Transverse colon (tissue), 4 donors: Measurements from ENCODE around the gene PRSS50. TPM values are rescaled to one million over a fixed set of nuclear protein-coding genes. Genes with fewer than 3 reads are reported as not detected.

Source experiments
- DNase-seq: peaks from one replicate; pipeline ENCODE4 v3.0.0-alpha.2; 2019
- H3K27ac ChIP-seq, 4 donors: fragments of 200-600 bp; sonication (generic); 2 replicates each; pipeline ENCODE4 v1.5.1; 2016 to 2018; ENCODE audit warnings: inconsistent platforms in 4 of 4
- H3K27me3 ChIP-seq: fragments of 200-600 bp; sonication (generic); 2 replicates; pipeline ENCODE4 v1.5.1; 2017; ENCODE audit warnings: inconsistent platforms
- H3K36me3 ChIP-seq, 4 donors: fragments of 200-600 bp; sonication (generic); 2 replicates each; pipeline ENCODE4 v1.5.1; 2017 to 2019; ENCODE audit warnings: inconsistent platforms in 4 of 4
- H3K4me1 ChIP-seq, 4 donors: fragments of 200-600 bp; sonication (generic); 2 replicates each; pipeline ENCODE4 v1.5.1; 2017 to 2020; ENCODE audit warnings: inconsistent platforms in 4 of 4
- H3K4me3 ChIP-seq, 4 donors: fragments of 200-600 bp; sonication (generic); 1 replicate in 1 of 4; 2 replicates in 3 of 4; pipeline versions ENCODE4 v1.5.1 to v1.6.1; 2017 to 2019; ENCODE audit warnings: inconsistent platforms in 4 of 4
- H3K9me3 ChIP-seq, 2 donors: fragments of 200-600 bp; sonication (generic); 2 replicates each; pipeline ENCODE4 v1.5.1; 2017 to 2019; ENCODE audit warnings: inconsistent platforms in 2 of 2
- EP300 ChIP-seq: sonication (generic); formaldehyde crosslinking; IDR thresholded peaks from one replicate; pipeline ENCODE4 v1.6.1; 2017; ENCODE audit warnings: antibody characterized with exemption, low read depth
- POLR2A ChIP-seq: fragments of 450-650 bp; IDR thresholded peaks from one replicate; pipeline ENCODE4 v1.6.1; 2016; ENCODE audit warnings: antibody characterized with exemption, mild to moderate bottlenecking, moderate library complexity
- POLR2AphosphoS5 ChIP-seq, 3 donors: sonication (generic); formaldehyde crosslinking; IDR thresholded peaks; one replicate each; pipeline ENCODE4 v1.6.1; 2016; ENCODE audit warnings: antibody characterized with exemption in 3 of 3
- WGBS, 2 donors: methylation state at CpG; one replicate each; pipeline ENCODE4 v1.1.5; 2018; ENCODE audit warnings: low coverage in 1 of 2; 5-methylcytosine and 5-hydroxymethylcytosine counted together
- in situ Hi-C, 4 donors: fragments of 200-750 bp; cut with MboI; loops; one replicate each; pipeline versions ENCODE4 v1.15.0 to v1.15.1; 2017; ENCODE audit warnings: low sequenced_read_pairs in 3 of 4, low pct_ligation_motif_present in 1 of 4, low pct_unique_long_range_greater_than_20kb in 1 of 4
- intact Hi-C: fragments of 100-400 bp; cut with DNase I; formaldehyde crosslinking; loops from one replicate; pipeline ENCODE4 v1.15.1; 2023; ENCODE audit warnings: low total_unique reads
- total RNA-seq, 4 donors: library from RNA; depleted of rRNA; stranded (reverse); fragments of >200 nt; gene quantifications; one replicate each; pipeline ENCODE4 v1.1.0, GENCODE V29; 2016
- TF ChIP-seq, protein P1 (sequence below), 5 experiments: fragments of 200-600 bp in 3 of 5; fragments of 450-650 bp in 2 of 5; sonication (generic) in 3 of 5; IDR thresholded peaks; 1 replicate in 2 of 5; 2 replicates in 3 of 5; pipeline ENCODE4 v1.5.1; 2016 to 2017; ENCODE audit warnings: antibody characterized with exemption in 5 of 5, inconsistent platforms in 3 of 5, mild to moderate bottlenecking in 2 of 5, moderate library complexity in 1 of 5

Gene PRSS50
- total RNA-seq, 4 donors from 2014 or later, result 0.14 TPM; not detected in 3

GRCh38 chr3:46667061-46667621 lies 50.5 kb downstream of the PRSS50 start:
- H3K27me3 ChIP-seq, result no peaks in the 10 kb centered on the region
- intact Hi-C loops, result no loop called here
- TF ChIP-seq POLR2AphosphoS5 (IDR thresholded peaks at IDR 0.05) (no peak), POLR2A (no peak), EP300 (no peak)
- TF ChIP-seq, protein P1, sequence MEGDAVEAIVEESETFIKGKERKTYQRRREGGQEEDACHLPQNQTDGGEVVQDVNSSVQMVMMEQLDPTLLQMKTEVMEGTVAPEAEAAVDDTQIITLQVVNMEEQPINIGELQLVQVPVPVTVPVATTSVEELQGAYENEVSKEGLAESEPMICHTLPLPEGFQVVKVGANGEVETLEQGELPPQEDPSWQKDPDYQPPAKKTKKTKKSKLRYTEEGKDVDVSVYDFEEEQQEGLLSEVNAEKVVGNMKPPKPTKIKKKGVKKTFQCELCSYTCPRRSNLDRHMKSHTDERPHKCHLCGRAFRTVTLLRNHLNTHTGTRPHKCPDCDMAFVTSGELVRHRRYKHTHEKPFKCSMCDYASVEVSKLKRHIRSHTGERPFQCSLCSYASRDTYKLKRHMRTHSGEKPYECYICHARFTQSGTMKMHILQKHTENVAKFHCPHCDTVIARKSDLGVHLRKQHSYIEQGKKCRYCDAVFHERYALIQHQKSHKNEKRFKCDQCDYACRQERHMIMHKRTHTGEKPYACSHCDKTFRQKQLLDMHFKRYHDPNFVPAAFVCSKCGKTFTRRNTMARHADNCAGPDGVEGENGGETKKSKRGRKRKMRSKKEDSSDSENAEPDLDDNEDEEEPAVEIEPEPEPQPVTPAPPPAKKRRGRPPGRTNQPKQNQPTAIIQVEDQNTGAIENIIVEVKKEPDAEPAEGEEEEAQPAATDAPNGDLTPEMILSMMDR (IDR thresholded peaks at IDR 0.05), result no peak
- in situ Hi-C loops, result no loop called here
- H3K4me3 ChIP-seq, result no peak overlapping the region
- peak; percentile 5 for DNase-seq
- H3K27ac ChIP-seq, result no peak overlapping the region
- H3K4me1 ChIP-seq, result peaks cover 0 to 9% (median 2%) of the 10 kb centered on the region in 4 donors
- WGBS, 2 donors, result 79% methylated on average over 8 of the region's 8 CpGs; no CpG with 5 or more reads in 1 of the 2 donors
- H3K9me3 ChIP-seq, result no peaks in the 10 kb centered on the region
- H3K36me3 ChIP-seq, result no peaks in the 10 kb centered on the region

DNA sequence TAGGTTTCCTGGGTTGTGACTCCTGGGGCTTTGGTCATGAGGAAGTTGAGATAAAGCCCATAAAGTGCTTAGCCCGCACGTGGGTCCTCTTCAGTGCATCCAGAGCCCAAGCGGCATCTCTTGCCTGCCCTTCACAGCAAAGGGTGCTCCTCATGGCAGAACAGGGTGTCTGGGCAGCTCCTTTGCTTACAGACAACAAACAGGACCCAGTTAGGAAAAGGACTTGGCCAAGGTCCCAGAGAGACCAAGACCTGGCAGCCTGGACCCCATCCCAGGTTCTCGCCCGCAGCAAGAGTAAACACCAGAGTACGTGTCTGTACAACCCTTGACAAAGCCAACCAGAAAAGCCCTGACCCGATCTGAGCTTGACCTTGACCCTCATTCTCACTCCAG lies 51.2 kb downstream of the PRSS50 start:
- Histone ChIP-seq H3K27me3 (no peaks in the 10 kb centered on the region), H3K4me1 (peaks cover 0 to 9% (median 2%) of the 10 kb centered on the region in 4 donors), H3K27ac (no peak overlapping the region), H3K4me3 (no peak overlapping the region), H3K36me3 (no peaks in the 10 kb centered on the region), H3K9me3 (no peaks in the 10 kb centered on the region)
- intact Hi-C loops, result no loop called here
- TF ChIP-seq, protein P1 (IDR thresholded peaks at IDR 0.05), result no peak
- TF ChIP-seq EP300, result no peak
- TF ChIP-seq POLR2A, result no peak
- TF ChIP-seq POLR2AphosphoS5 (IDR thresholded peaks at IDR 0.05), result no peak
- peak; percentile 8 for DNase-seq
- 63% methylated on average over 6 of the region's 7 CpGs; no CpG with 5 or more reads in 1 of the 2 donors for whole genome bisulfite sequencing, 2 donors
- in situ Hi-C loops, result no loop called here

- no peak overlapping the region for H3K27ac ChIP-seq
- in situ Hi-C loops (no loop called here), intact Hi-C loops (no loop called here)
- WGBS, 2 donors, result 60 to 66% methylated on average over 1 to 9 of the region's 9 CpGs
- no peaks in the 10 kb centered on the region for H3K36me3 ChIP-seq
- no peaks in the 10 kb centered on the region for H3K27me3 ChIP-seq
- no peak overlapping the region for H3K4me3 ChIP-seq
- DNase-seq, result no peak
- TF ChIP-seq EP300 (no peak), POLR2AphosphoS5 (IDR thresholded peaks at IDR 0.05) (no peak), POLR2A (no peak)
- TF ChIP-seq, protein P1 (IDR thresholded peaks at IDR 0.05), result no peak
- peaks cover 0 to 9% (median 2%) of the 10 kb centered on the region in 4 donors for H3K4me1 ChIP-seq
- H3K9me3 ChIP-seq, result no peaks in the 10 kb centered on the region
Measured at GRCh38 chr3:46665763-46666452, 51.8 kb downstream of the PRSS50 start.

DNA sequence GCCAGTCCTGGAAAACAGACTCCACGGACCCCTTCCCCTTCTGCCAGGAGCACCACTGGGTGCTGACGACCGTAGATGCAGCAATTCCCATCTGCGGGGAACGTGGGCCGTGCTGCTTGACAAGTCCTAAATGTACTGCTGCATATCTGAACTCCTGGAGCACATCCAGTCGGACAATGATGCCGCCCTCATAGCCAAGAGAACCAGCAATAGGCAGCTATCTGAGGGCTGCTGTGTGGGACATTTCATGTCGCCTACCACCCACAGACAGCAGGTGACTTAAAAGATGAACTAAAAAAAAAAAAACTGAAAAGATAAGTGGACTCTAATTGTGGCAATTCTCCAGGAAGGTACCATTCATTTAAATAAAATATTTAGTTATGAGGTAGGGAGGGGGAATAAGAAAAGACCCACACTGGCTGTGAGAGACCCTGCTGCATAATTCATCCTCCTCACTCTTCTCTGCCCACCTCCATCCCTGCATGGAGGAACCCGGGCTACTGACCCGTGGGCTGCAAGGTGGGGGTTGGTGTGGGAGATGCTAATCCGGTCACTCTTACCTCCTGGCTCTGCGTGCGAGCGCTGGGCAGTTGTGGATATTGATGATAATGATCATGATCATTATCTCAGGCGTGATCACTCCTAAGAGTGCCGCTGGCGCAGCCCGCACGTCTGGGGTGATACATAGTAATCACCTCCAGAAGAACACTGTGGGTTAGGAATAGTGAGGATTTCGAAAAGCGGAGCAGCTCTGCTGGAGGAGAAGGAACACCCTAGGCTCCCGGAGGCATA lies 52.5 kb downstream of the PRSS50 start:
- Histone ChIP-seq H3K4me3 (no peak overlapping the region), H3K27ac (no peak overlapping the region), H3K4me1 (peaks cover 0 to 9% (median 2%) of the 10 kb centered on the region in 4 donors), H3K27me3 (no peaks in the 10 kb centered on the region), H3K9me3 (no peaks in the 10 kb centered on the region), H3K36me3 (no peaks in the 10 kb centered on the region)
- intact Hi-C loops, result no loop called here
- WGBS, 2 donors, result 70 to 78% methylated on average over 9 to 23 of the region's 23 CpGs
- DNase-seq, result no peak
- TF ChIP-seq POLR2AphosphoS5 (IDR thresholded peaks at IDR 0.05) (no peak), EP300 (no peak), POLR2A (no peak)
- TF ChIP-seq, protein P1 (IDR thresholded peaks at IDR 0.05), result no peak
- in situ Hi-C loops, result no loop called here
